IPS-20b (cell line): ENCODE measurements around the gene ARHGAP36.

Source experiments
- H3K27ac ChIP-seq: one replicate; pipeline ENCODE4 v1.5.1; 2013; ENCODE audit warnings: low read length
- H3K27me3 ChIP-seq: 2 replicates; pipeline ENCODE4 v1.6.1; 2013; ENCODE audit warnings: mild to moderate bottlenecking, low read length, inconsistent platforms; ENCODE audit not compliant: insufficient read depth
- H3K36me3 ChIP-seq: 2 replicates; pipeline ENCODE4 v1.6.1; 2013; ENCODE audit warnings: low read depth, mild to moderate bottlenecking, inconsistent platforms, low read length, moderate library complexity; ENCODE audit not compliant: insufficient read depth
- H3K4me1 ChIP-seq: 2 replicates; pipeline ENCODE4 v1.6.1; 2013; ENCODE audit warnings: mild to moderate bottlenecking, control low read depth, inconsistent platforms, low read length, moderate library complexity; ENCODE audit not compliant: insufficient read depth
- H3K4me3 ChIP-seq: 2 replicates; pipeline ENCODE4 v1.5.1; 2013; ENCODE audit warnings: mild to moderate bottlenecking, low read length, inconsistent platforms
- H3K9ac ChIP-seq: 2 replicates; pipeline ENCODE4 v1.6.1; 2013; ENCODE audit warnings: low read depth, mild to moderate bottlenecking, inconsistent platforms, low read length, moderate library complexity
- H3K9me3 ChIP-seq: 2 replicates; pipeline ENCODE4 v1.6.1; 2013; ENCODE audit warnings: mild to moderate bottlenecking, low read depth, low read length, inconsistent platforms; ENCODE audit not compliant: insufficient read depth

Gene ARHGAP36

DNA sequence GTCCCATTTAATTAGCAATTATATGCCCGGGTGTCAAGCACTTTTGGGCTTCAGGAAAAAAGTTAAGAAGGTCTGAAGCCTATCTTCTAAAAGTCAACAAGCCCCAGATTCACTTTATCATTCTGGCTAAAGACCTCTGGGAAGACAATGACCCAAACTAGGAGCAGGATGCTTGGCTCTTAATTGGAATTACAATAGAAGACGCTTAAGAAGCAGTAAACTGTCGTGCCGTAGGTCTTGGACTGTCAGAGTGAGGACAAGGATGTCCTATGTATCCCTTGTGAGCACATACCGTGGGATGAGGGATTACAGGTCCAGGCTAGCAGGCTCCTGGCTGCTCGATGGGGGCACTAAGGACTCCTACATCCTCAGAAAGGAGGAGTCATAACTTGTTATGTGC lies 3.2 kb upstream of the ARHGAP36 start:
- Histone ChIP-seq H3K9ac (no peak overlapping the region), H3K27ac (no peak overlapping the region), H3K27me3 (peaks cover 50% of the 10 kb centered on the region), H3K4me3 (no peak overlapping the region), H3K4me1 (no peaks in the 10 kb centered on the region; the same call in 1 of the 2 replicates), H3K36me3 (no peaks in the 10 kb centered on the region), H3K9me3 (no peaks in the 10 kb centered on the region)

DNA sequence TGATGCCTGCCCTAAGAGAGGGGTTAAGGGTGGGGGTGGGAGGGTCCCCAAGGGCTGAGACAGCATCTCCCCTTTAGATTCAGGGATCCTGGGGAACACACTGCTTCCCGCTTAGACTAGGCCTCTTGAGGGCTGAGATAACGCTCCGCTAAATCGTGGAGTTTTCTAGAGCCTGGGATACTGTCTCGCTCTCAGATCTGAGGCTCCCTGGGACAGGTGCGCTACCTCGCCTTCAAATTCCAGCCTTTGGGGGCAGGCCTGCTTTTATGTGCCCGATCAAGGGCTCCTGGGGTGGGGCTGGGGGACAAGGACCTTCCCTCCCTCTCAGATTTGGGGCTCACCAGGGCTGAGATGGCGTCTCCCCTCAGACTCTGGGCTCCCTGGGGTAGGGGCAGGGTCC lies 440 bp upstream of the ARHGAP36 start:
- Histone ChIP-seq H3K9ac (no peak overlapping the region), H3K4me1 (no peaks in the 10 kb centered on the region; the same call in 1 of the 2 replicates), H3K27ac (no peak overlapping the region), H3K9me3 (no peaks in the 10 kb centered on the region), H3K27me3 (peaks cover 58% of the 10 kb centered on the region), H3K36me3 (no peaks in the 10 kb centered on the region), H3K4me3 (peak overlapping the region; percentile 54; the same call in 1 of the 2 replicates)

DNA sequence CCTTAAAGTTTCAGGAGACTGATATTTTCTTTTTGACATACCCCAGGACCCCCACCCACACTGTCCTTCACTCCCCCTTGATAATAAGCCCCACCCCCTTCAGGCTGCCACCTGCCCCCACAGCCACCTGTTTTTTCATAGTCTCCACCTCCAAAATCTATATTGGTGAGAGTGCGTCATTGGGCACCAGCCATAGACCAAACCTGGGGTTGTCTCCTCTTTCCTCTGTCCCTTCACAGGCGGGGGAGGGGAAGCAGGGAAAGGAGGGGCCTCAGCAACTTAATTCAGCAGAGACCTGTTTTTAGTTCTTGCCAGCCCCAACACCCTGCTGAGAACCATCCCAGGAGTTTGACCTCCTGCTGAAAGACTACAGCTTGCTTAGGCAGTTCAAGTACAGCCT lies 1.1 kb downstream of the ARHGAP36 start:
- H3K9ac ChIP-seq = no peak overlapping the region
- no peaks in the 10 kb centered on the region for H3K36me3 ChIP-seq
- H3K4me1 ChIP-seq = no peaks in the 10 kb centered on the region; the same call in 1 of the 2 replicates
- peaks cover 58% of the 10 kb centered on the region for H3K27me3 ChIP-seq
- H3K27ac ChIP-seq = no peak overlapping the region
- H3K4me3 ChIP-seq = no peak overlapping the region
- H3K9me3 ChIP-seq = no peaks in the 10 kb centered on the region

DNA sequence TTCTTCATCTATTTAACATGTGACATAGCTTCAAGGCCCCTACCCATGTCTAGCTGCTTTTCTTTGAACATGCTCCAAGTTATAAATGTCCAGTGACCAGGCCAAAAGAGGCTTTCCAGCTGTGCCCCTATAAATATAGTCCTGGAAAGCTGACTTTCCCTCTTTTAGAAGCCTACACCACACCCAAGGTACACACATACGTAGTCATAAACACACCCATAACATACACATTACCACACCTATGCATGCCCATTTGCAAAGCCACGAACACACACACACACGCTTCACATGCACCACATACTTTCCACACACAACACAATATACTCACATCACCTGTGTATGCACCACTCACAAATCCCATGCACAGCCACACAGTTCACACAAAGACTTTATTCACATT lies 2.0 kb downstream of the ARHGAP36 start:
- Histone ChIP-seq H3K4me3 (no peak overlapping the region), H3K36me3 (no peaks in the 10 kb centered on the region), H3K9me3 (no peaks in the 10 kb centered on the region), H3K27ac (no peak overlapping the region), H3K27me3 (peaks cover 55% of the 10 kb centered on the region), H3K9ac (no peak overlapping the region), H3K4me1 (no peaks in the 10 kb centered on the region; the same call in 1 of the 2 replicates)

DNA sequence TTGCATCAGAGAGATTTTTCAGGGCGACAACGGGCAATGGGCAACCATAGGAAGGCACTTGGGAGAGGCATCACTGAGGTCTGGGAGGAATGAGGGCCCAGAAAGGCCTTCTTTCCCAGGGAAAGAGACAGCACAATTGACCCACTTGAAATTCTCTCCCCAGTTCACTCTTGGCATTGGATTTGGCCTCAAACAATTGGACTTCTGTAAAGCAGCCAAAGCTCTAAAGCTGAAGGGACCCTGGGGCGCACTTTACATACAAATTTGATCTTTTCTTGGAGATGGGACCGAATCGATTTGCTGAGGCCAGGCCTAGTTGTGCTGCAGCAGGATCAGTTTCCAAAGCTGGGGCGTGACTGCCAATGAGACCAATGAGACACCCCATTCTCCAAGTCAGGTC lies 3.2 kb downstream of the ARHGAP36 start:
- Histone ChIP-seq H3K4me3 (no peak overlapping the region), H3K36me3 (no peaks in the 10 kb centered on the region), H3K4me1 (no peaks in the 10 kb centered on the region; the same call in 1 of the 2 replicates), H3K27ac (no peak overlapping the region), H3K9me3 (no peaks in the 10 kb centered on the region), H3K27me3 (peaks cover 45% of the 10 kb centered on the region), H3K9ac (no peak overlapping the region)

DNA sequence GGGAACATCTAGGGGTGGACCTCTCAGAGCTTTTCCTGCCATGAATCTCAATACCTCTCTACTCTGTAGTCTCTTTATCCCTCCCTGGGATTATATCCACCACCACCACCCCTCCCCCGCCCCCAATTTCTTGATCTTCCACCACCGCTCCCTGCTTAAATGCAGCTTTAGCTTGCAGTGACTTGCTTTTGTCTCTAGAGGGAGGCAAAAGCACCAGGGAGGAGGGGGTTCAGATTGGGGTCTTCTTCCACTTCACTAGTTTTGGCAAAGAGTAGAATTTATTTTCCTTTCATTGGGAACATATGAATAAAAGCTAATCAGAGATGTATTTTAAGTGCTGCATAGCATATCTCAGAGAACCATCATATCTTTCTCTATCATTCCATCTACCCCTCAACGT lies 5.5 kb downstream of the ARHGAP36 start:
- peaks cover 41% of the 10 kb centered on the region for H3K27me3 ChIP-seq
- no peaks in the 10 kb centered on the region for H3K9me3 ChIP-seq
- H3K9ac ChIP-seq = no peak overlapping the region
- H3K36me3 ChIP-seq = no peaks in the 10 kb centered on the region
- H3K4me3 ChIP-seq = no peak overlapping the region
- H3K27ac ChIP-seq = no peak overlapping the region
- no peaks in the 10 kb centered on the region; the same call in 1 of the 2 replicates for H3K4me1 ChIP-seq

DNA sequence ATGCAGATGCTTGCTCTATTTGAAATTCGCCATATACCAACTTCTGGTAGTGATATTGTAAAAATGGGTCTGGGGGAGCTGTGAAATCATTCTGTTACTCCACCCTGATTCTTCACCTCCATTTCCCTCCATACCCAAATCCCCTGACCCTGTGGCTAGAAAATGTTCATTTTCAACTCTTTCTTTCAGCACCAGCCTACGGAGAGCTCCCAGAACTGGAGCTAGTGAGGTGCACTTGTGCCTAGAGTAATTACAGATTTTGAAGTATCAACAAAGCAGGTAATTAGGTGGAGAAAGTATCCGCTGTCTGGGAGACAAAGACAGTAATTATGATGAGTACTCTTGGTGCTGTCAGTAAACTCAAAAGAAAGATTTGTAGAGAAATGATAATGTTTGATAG lies 8.1 kb downstream of the ARHGAP36 start:
- Histone ChIP-seq H3K4me3 (no peak overlapping the region), H3K9me3 (no peaks in the 10 kb centered on the region), H3K27ac (no peak overlapping the region), H3K4me1 (no peaks in the 10 kb centered on the region; the same call in 1 of the 2 replicates), H3K9ac (no peak overlapping the region), H3K36me3 (no peaks in the 10 kb centered on the region), H3K27me3 (peaks cover 47% of the 10 kb centered on the region)

DNA sequence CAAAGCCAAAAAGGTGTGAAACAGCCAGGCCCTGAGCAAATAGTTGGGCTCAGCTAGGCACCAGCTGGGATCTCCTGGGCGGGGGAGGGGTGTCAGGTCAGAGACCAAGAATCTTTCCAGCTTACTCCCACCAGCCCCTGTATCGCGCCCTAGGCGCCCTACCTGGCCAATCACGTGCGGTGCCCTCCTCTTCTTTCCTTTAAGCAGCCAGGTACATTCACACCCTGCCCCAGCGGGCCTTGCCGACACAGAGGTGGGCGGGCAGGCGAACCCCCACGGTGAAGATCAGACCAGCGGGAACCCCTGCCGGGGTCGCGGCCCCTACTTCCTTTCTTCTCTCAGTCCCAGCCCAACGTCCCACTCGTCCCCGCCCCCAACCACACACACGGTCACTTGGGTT lies 9.1 kb downstream of the ARHGAP36 start:
- H3K27ac ChIP-seq = no peak overlapping the region
- H3K4me1 ChIP-seq = no peaks in the 10 kb centered on the region; the same call in 1 of the 2 replicates
- no peaks in the 10 kb centered on the region for H3K36me3 ChIP-seq
- H3K27me3 ChIP-seq = peaks cover 57% of the 10 kb centered on the region
- H3K4me3 ChIP-seq = peak overlapping the region; percentile 72
- H3K9me3 ChIP-seq = no peaks in the 10 kb centered on the region
- H3K9ac ChIP-seq = no peak overlapping the region

DNA sequence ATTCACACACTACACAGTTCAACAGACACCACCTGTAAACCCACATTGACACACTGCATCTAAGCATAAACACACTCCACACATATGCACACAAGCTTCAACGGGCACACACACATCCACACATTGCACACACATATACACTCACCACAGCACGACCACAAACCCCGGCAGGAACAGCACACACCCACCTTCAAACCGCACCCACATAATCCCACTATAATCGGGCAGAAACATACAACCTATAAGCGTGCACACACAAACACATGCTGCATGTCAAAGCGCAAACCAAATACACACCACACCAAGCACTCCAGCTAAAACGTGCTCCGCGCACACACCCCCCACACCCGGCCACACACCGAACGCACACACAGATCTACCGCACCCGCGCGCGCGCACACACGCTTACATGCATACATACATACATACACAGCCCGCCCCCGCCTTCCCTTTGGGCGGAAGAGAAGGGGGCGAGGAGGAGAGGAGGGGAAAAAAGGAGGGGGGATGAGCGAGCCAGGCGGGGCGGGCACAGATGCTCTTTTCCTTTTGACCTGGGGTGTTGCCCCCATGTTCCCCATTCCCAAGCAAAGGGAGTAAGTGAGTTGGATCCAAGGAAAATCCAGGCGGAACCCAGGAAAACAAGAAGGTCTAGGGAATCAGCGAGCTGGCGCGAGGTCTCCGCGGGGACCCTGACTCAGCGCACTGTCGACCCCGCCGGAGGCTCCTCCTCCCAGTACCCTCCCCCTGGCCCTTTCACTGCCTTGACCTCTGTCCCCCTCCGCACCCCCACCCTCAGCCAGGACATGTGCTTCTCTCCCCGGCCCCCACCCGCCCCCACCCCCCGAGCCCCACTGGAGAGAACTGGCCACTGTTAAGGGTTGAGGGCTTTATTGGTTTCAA lies 9.9 kb downstream of the ARHGAP36 start:
- peaks cover 66% of the 10 kb centered on the region for H3K27me3 ChIP-seq

DNA sequence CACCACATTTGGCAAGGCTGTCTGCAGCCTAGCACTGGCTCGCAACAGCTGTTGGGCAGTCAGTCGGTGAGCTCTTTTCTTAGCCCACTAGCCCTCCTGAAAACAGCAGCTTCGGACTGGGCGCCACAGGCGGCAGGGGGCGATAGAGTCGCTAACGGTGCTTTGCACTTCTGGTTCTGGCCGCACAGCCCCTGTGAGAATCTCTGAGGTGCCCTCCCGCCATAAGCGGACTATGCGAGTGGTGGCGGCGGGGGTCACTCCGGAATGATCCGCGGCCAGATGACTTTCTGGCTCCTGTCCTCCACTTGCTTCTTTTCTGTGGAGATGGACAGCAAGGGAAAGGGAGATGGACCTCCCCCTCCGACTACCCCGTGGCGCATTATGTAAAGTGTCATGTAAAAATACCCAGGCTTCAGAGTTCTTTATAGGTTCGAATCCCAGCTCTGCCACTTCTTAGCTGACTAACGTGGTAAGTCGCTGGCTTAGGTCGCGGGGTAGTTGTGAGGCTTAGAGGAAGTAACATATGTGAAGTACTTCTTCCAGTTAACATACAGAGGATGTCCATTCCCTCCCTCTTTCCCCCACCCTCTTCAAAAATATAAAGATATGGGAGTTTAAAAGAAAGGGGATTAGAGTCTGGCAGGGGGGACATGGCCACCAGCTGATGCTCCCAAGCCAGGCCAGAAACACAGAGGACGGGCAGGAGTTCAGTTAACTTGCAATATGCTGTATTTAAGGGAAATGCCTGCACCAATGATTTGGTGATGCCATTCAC lies 11.0 kb downstream of the ARHGAP36 start:
- no peak overlapping the region for H3K27ac ChIP-seq
- H3K9me3 ChIP-seq = no peaks in the 10 kb centered on the region
- H3K36me3 ChIP-seq = no peaks in the 10 kb centered on the region
- H3K4me1 ChIP-seq = no peaks in the 10 kb centered on the region
- peak overlapping the region; percentile 63; the same call in 1 of the 2 replicates for H3K4me3 ChIP-seq
- H3K27me3 ChIP-seq = peaks cover 76% of the 10 kb centered on the region
- no peak overlapping the region for H3K9ac ChIP-seq

More for the DNA sequence above, 9.9 kb downstream of the ARHGAP36 start:
- no peaks in the 10 kb centered on the region for H3K36me3 ChIP-seq
- peak overlapping the region; percentile 42; the same call in 1 of the 2 replicates for H3K9ac ChIP-seq
- H3K9me3 ChIP-seq = no peaks in the 10 kb centered on the region
- no peak overlapping the region for H3K27ac ChIP-seq
- no peaks in the 10 kb centered on the region; the same call in 1 of the 2 replicates for H3K4me1 ChIP-seq
- H3K4me3 ChIP-seq = peak overlapping the region; percentile 72

DNA sequence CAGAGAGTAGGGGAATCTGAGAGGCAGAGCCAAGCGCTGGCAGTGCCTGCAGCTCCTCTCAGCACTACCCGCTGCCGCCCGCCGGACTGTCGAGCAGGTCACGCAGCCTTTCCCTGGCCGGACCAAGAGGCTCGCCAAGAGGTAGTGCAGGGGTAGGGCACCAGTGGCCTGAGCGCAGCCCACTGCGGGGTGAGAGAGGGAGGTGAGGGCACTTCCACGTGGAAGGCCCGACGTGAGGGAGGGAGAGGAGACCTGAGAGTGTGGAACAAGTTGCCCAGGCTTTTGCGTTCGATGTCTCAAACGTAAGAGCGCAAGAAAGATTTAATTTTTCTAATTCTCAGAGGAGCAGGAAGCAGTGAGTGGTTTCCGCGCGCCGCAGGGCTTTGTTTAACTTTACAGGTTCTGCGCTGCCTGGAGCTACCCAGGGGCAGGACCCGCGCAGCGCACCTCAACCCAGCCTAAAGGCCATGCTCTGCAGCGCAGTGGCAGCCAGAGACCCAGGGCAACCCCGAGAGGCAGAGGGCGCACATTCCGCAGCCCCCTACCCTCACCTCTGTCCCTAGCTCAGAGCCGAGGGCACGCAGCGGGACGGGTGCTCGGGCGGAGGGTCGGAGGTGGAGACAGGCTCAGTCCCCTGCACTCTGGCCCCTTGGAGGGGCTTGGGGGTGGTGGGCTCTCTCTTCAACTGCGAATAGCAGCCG lies 14.9 kb downstream of the ARHGAP36 start:
- Histone ChIP-seq H3K4me3 (peak overlapping the region; percentile 63), H3K9ac (no peak overlapping the region; the same call in 1 of the 2 replicates), H3K9me3 (no peaks in the 10 kb centered on the region), H3K27me3 (peaks cover 93% of the 10 kb centered on the region), H3K36me3 (no peaks in the 10 kb centered on the region), H3K4me1 (no peaks in the 10 kb centered on the region; the same call in 1 of the 2 replicates), H3K27ac (no peak overlapping the region)
